HG02759 (cell line): Measurements from ENCODE around the gene ERF.

Source experiments
- ATAC-seq: cut with Tn5 transposase; IDR thresholded peaks from one replicate; pipeline ENCODE4 v1.9.1; 2021; ENCODE audit warnings: mild to moderate bottlenecking, moderate library complexity; ENCODE audit not compliant: unreplicated experiment

ERF gene

DNA sequence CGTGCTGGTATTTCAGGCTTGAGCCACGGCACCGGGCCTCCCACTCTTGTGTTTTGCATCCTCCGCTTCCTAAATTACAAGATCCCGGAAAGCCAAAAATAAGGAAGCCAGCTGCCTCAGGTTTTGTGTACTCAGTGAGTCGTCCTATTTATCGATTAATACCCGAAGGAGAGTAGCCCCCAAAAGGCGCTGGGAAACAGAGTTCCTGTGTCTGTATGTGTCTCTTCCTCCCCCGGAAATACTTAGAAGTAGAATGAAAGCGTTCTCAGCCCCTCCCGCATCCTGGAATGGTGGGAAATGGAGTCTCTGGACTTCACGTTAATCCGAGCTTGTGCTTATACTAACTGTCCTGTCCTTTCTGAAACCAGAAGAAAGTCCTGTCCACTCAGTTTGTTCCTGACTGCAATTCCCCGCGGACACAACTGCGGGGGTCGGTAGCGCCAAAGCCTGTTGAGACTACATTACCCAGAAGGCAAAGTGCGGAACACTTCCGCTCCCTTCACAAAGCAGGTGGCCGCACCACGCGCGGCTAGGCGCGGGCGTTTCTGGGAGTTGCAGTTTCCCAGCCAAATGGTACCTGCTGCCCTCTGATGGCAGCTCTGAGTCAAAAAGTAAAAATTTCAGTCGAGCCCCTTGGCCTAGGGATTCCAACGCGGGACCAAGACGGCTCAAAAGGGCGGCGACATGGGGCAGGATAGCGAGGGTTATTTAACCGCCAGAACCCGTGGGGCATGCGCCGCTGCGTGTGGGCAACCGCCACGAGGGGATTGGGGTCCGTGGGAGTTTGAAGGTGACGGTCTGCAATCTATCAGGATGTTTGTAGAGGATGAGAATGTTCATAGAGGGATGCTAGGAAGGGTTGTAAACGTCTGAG, 10.3 kb downstream of the ERF start:
- peak; percentile 39 for ATAC-seq

DNA sequence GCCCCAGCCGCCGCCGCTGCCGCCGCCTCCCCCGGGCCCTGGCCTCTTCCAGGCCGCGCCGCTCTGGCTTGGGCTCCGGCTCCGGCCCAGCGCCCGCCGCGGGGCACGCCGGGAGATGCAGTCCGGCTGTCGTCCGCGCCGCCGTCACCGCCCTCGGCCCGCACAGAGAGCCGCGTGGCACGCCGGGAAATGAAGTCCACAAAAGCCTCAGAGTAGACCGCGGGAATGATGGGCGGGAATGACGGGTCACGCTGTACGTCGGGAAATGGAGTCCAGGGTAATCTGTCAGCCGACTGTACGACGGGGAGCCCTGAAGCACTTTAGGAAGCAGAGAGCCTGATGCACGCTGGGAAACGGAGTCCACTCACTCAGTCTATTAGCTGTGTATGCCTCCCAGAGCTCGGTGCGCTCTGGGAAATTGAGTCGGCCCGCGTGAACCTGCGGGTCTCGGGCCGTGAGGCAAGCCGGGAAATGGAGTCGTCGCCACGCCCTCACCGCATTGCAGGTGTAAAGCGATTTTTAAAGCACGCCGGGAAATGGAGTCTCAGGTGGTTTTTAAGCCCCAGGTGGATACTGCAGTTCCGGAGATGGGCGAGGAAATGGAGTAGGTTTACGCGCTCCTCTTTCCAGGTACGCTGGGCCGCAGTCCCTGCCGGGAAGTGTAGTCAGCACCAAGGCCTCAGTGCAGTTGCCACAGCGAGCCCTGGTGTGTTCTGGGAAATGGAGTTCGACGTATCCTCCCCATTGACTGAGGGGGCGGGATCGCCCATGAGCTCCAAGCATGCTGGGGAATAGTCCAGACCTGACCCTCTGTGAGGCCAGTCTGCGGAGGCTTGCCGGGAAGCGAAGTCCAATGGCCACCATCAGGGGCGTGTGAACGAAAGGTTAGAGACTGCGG, 12.2 kb downstream of the ERF start, which contains the start of gene GSK3A:
Gene GSK3A, minus strand, starts transcription at position 91 of the 898 bp plus-strand sequence. CDS start 137 bp downstream, outside the sequence.
- peak; percentile 68 for ATAC-seq

DNA sequence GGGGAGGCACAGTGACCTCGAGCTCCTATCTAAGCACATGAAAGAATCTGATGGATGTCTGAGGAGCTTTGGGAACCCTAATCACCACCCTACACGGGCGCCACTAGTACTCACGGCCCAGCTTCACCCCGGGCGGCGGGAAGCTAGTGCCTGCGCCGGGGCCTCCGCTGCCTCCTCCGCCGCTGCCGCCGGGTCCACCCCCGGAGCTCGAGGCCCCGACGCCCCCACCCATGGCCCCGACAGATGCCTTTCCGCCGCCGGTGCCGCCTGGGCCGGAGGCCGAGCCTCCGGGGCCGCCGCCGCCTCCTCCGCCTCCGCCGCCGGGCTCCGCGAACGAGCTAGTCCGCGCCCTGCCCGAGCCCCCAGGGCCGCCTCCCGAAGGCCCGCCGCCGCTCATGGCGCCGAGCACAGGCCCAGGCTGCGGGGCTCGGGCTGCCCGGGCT, 12.8 kb downstream of the ERF start:
- peak; percentile 7 for ATAC-seq

DNA sequence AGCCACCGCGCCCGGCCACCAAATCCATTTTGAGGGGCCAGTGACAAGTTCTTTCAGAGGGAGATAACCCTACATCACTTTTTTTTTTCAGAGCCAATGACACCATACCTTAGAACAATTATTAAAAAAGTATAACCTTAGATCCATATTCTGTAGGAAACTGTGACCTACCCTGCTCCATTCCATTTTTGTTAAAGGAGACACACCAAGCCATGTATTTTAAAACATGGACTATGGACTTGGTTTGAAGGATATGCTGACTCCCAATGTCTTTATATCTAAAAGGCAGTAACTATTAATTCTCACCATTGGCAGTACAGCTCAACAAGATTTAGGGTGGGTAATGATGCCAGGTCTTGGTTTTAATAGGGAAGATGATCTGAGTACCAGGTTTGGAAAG, 13.6 kb downstream of the ERF start:
- no peak for ATAC-seq

DNA sequence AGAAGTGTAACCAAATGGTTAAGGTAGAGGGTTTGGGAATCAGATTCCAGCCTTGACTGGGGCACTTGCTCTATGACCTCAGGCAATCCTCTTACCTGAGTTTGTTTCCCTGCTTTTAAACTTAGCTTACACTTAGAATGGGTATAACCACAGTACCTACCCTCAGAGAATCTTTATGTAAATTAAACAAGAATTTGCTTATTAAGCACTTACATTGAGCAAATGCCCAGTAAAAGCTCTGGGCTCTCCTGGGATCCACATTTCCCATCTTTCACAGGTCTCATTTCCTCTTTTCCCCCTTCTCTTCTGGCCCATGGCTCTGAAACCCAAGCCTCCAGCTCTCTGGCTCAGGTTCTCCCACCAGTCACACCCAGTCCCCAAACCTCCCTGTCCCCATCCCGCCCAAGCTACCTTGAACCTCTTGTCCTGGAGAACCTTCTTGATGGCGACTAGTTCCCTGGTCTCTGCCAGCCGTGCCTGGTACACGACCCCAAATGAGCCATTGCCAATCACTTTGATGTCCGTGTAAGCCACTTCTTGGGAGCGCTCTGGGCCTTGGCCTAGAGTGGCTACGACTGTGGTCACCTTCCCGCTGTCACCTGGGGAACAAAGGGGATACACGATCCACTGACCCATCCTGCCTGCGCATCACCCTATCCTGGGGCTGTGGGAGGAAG, 15.2 kb downstream of the ERF start:
- ATAC-seq: no peak

DNA sequence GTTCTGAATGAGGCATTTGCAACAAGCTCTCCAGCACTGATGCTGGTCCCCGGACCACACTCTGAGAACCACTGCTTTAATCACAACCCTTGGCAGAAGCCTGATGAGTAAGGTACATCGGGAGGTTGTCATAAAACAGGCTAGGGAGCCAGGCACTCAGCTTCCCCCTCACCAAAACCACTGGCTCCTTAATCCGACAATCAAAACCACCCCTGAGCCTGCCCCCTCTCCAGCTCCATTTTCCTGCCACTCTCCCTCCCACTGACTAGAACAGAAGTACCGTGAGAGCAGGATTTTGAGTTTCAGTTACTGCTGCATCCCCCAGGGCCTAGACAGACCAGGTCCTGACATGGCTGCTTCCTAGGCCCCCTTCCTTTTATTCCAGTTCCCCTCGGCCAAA, 19.7 kb downstream of the ERF start:
- ATAC-seq: no peak

GRCh38 chr19:42234364-42234763, 20.6 kb downstream of the ERF start:
- no peak for ATAC-seq

DNA sequence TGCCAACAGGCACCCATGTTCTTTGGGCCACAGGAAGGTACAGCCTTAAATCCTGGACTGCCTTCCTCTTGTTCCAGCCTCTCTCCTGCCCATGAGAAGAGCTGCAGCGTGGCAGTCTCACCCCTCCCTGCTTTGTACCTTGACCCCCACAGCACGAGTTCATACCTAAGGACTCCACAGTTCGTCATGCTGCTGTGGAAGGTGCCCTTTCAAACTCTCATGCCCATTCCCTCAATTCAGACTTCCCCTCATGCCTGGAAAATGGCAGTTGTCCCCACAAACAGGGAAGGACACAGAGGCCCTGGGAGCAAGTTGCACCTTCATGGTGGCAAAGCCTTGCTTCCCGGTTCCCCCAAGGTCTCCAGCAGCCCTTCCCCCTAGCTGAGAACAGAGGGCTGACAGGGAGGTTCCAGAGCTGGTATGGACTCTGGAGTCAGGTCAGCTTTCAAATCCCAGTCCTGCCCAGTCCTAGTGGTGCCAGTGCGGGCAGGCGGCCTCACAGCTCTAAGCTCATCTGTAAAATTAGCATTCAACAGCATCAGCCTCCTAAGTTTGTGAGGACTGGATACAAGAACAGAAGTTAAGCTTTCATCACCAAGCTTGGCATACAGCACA, 21.1 kb downstream of the ERF start:
- no peak for ATAC-seq

DNA sequence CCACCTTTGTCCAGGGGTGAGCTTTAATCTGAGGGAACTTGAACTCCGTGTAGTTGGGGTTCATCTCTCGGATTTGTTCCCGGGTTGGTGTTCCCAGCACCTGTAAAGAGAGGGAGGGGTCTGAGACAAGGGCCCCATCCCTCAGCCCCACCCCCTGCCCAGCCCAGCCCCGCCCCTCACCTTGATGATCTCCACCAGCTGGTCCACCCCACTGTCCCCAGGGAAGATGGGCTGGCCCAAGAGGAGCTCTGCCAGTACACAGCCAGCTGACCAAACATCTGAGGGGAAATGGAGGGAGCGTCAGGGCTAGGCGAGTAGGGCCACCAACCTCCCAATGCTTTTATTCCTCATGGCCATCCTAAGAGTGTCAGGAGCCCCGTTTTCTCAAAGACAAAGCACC, 21.8 kb downstream of the ERF start:
- ATAC-seq: no peak

GRCh38 chr19:42232435-42232834, 22.5 kb downstream of the ERF start:
- ATAC-seq: no peak

- ATAC-seq: no peak
Observed at GRCh38 chr19:42230571-42230970, 24.4 kb downstream of the ERF start.

DNA sequence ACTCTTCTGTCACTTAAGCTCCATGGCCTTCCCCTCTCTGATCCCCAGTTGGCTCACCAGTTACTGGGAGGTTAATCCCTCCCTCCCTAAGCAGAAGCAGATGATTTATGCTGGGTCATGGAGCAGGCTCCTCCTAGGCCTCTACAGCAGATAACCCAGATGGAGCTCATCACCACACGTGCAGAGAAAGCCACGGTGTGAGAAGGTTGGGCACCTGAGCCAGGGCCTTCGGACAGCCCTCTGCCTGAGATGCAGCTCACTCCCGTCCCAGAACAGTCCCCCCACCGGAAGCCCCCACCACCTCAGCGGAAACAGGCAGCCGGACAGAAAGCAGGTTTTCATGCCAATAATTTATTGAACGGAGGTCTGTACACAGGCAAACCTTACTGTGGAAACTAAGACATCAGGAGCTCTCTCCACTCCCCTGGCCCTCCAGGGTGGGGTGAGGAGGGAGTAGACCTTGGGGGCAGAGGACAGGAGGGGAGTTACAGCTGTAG, 25.0 kb downstream of the ERF start:
- no peak for ATAC-seq

GRCh38 chr19:42229301-42229854, 25.6 kb downstream of the ERF start:
- ATAC-seq: no peak

DNA sequence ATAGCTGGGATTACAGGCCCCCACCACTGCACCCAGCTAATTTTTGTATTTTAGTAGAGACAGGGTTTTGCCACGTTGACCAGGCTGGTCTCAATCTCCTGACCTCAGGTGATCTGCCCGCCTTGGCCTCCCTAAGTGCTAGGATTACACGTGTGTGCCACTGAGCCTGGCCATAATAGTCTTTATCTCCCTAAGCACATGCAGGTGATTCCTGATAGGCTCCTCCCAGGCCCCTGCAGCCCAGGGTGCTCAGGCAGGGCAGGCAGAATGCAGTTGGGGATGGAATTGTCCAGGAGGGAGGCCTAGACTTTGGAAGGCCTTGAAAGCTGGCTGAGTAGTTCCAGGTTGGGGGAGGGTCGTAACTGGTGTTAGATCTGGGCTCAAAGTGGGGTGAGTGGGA, 26.3 kb downstream of the ERF start:
- no peak for ATAC-seq

DNA sequence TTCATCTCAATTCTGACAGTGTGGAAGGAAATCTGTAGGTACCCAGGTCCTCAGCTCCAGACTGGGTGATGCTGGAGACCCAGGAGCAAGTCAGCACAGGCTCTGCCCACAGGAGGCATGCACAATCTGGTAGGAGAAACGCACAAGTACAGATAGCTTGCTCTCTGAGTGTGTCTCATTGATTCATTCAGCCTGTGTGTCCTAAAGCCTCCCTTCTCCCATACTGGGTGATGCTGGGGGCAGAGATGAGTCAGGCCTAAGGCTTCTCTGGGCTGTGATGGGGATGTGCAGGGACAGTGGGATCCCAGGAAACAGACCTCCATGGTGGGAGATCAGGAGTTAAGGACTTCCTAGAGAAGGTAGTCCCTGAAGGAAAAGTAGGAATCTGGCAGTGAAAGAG, 28.0 kb downstream of the ERF start:
- ATAC-seq: no peak

DNA sequence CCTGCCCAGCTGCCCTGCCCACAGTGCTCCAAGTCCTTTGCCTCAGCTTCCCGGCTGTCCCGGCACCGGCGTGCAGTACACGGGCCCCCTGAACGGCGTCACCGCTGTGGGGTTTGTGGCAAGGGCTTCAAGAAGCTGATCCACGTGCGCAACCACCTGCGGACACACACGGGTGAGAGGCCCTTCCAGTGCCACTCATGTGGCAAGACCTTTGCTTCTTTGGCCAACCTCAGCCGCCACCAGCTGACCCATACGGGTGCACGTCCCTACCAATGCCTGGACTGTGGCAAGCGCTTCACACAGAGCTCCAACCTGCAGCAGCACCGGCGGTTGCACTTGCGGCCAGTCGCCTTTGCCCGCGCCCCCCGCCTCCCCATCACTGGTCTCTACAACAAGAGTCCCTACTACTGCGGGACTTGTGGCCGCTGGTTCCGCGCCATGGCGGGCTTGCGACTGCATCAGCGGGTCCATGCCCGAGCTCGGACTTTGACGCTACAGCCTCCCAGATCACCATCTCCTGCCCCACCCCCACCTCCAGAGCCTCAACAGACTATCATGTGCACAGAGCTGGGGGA, 29.1 kb downstream of the ERF start:
- no peak for ATAC-seq

GRCh38 chr19:42224940-42225717, 29.8 kb downstream of the ERF start:
- ATAC-seq: no peak

DNA sequence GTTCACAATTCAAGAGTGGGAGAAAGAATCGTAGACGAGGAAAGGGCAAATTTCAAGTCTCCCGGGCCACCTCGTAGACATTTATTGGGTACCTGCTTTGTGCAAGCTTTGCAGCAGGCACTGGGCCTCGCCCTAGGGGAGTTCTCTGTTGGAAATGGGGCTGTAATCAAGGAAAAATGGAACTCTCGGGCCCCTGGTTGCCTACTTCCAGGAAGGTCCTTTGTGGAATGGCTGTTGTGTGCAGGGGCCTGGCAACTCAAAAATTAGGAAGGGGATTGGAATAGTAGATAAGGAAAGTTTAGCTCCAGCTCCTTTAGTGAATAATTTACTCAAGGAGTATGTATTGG, 34.2 kb downstream of the ERF start:
- no peak for ATAC-seq
